Inflammatory macrophage treated with lipopolysaccharide for 4 hours (primary cell): Measurements from ENCODE around the gene LIN52.
"Not testable (repeated sequence)": the region's sequence is repeated elsewhere in the genome, so short reads cannot be mapped to it uniquely, and the experiment has no call there.

ENCODE experiments used
- DNase-seq: peaks from one replicate; pipeline ENCODE4 v3.0.0-alpha.2; 2020

Gene LIN52

GRCh38 chr14:74111395-74112216 is 26.9 kb downstream of the LIN52 start:
- DNase-seq = peak; percentile 72

- not testable (repeated sequence) for DNase-seq
Measured at GRCh38 chr14:74125487-74125886, 40.7 kb downstream of the LIN52 start.

- DNase-seq = no peak
Measured at GRCh38 chr14:74126315-74127013, 41.7 kb downstream of the LIN52 start.

GRCh38 chr14:74127634-74128033 is 42.9 kb downstream of the LIN52 start:
- DNase-seq = no peak

GRCh38 chr14:74133833-74134481 is 49.2 kb downstream of the LIN52 start:
- DNase-seq = peak; percentile 47

- no peak for DNase-seq
Measured at GRCh38 chr14:74134484-74134883, 49.7 kb downstream of the LIN52 start.

GRCh38 chr14:74135426-74135825 is 50.7 kb downstream of the LIN52 start:
- DNase-seq = peak; percentile 28

- peak; percentile 64 for DNase-seq
Measured at GRCh38 chr14:74140374-74140850, 55.7 kb downstream of the LIN52 start.

- DNase-seq = peak; percentile 62
Measured at GRCh38 chr14:74141703-74142102, 56.9 kb downstream of the LIN52 start.

GRCh38 chr14:74142523-74142922 is 57.8 kb downstream of the LIN52 start:
- DNase-seq = no peak

- DNase-seq = no peak
Measured at GRCh38 chr14:74144789-74145188, 60.0 kb downstream of the LIN52 start.

GRCh38 chr14:74147571-74147970 is 62.8 kb downstream of the LIN52 start:
- peak; percentile 6 for DNase-seq

- DNase-seq = no peak
Measured at GRCh38 chr14:74148705-74149104, 63.9 kb downstream of the LIN52 start.

GRCh38 chr14:74155287-74155686 is 70.5 kb downstream of the LIN52 start:
- DNase-seq = no peak

GRCh38 chr14:74155749-74156148 is 71.0 kb downstream of the LIN52 start:
- no peak for DNase-seq

- DNase-seq = no peak
Measured at GRCh38 chr14:74160763-74161162, 76.0 kb downstream of the LIN52 start.

GRCh38 chr14:74161526-74162158 is 76.9 kb downstream of the LIN52 start:
- no peak for DNase-seq

- no peak for DNase-seq
Measured at GRCh38 chr14:74169906-74170305, 85.2 kb downstream of the LIN52 start.

GRCh38 chr14:74176400-74176793 is 91.6 kb downstream of the LIN52 start:
- DNase-seq = peak; percentile 39

- DNase-seq = no peak
Measured at GRCh38 chr14:74179856-74180255, 95.1 kb downstream of the LIN52 start.

- no peak for DNase-seq
Measured at GRCh38 chr14:74190927-74191575, 106.3 kb downstream of the LIN52 start.

- DNase-seq = no peak
Measured at GRCh38 chr14:74194506-74195274, 109.9 kb downstream of the LIN52 start.
